ENCODE results near the gene MCHR1. TPM values are rescaled to one million over a fixed set of nuclear protein-coding genes. Genes with fewer than 3 reads are reported as not detected.

Gene MCHR1
- total RNA-seq, 1 experiment from 2014 or later = 1.0 TPM

DNA sequence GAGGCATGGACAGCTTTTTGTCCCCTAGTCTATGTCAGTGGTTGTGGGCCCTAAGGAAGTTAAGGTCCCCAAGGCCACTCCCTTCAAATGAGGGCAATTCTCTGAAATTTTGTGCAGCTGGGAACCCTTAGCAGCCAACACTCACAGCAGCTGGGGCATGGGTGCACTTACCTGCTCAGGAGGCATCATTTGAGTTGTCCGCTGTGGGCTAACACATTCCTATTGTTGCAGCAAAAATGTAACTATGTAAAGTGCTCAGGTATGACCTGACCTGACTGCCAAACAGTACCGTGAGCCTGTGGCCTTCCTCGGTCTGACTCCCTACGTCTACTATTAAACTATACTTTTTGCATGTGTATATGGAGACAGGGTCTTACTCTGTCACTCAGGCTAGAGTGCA lies 37.0 kb upstream of the MCHR1 start (continued):
- TF ChIP-seq, protein P1, sequence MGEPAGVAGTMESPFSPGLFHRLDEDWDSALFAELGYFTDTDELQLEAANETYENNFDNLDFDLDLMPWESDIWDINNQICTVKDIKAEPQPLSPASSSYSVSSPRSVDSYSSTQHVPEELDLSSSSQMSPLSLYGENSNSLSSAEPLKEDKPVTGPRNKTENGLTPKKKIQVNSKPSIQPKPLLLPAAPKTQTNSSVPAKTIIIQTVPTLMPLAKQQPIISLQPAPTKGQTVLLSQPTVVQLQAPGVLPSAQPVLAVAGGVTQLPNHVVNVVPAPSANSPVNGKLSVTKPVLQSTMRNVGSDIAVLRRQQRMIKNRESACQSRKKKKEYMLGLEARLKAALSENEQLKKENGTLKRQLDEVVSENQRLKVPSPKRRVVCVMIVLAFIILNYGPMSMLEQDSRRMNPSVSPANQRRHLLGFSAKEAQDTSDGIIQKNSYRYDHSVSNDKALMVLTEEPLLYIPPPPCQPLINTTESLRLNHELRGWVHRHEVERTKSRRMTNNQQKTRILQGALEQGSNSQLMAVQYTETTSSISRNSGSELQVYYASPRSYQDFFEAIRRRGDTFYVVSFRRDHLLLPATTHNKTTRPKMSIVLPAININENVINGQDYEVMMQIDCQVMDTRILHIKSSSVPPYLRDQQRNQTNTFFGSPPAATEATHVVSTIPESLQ (CRISPR knock-in tag; IDR thresholded peaks at IDR 0.05) = no peak

DNA sequence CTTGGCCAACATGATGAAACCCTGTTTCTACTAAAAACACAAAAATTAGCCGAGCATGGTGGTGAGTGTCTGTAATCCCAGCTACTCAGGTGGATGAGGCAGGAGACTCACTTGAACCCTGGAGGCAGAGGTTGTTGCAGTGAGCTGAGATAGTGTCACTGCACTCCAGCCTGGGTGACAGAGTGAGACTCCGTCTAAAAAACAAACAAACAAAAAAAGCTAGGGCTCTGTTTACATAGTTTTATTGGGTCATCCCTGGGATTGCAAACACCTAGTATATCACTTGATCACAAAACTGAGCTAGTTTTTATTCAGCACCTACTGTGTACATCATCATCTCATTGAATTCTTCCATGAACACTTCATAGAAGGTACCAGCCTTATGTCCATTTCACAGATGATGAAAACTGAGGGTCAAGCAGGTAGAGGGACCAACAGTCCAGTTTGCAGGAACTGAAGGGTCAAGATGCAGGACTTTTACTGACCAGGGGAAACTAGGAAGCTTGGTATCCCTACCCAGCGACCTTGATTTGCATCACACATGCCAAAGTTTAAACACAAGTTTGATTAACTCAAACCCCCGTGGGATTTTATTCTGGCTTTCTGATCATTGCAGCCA lies 33.6 kb upstream of the MCHR1 start:
- H3K4me1 Mint-ChIP-seq = peaks cover 5% of the 10 kb centered on the region
- ChIA-PET POLR2A (no interaction called here), CTCF (interaction anchor here (0.6 to 3.1 kb wide), 14 partner anchors 9 to 253 kb away, joined by 3 to 54 read pairs (median 7); partner anchors contain the start of gene MRTFA)
- DNase-seq (ENCODE audit: low spot score) (no peak), ATAC-seq (no peak)
- no peaks in the 10 kb centered on the region for H3K9me3 Mint-ChIP-seq
- H3K36me3 Mint-ChIP-seq = no peaks in the 10 kb centered on the region
- H3K4me3 Mint-ChIP-seq = no peak overlapping the region
- no peak for TF ChIP-seq FOXP1 (CRISPR knock-in tag; IDR thresholded peaks at IDR 0.05; ENCODE audit: borderline replicate concordance)
- no peaks in the 10 kb centered on the region for H3K27me3 Mint-ChIP-seq (ENCODE audit: low read depth)
- no peak overlapping the region for H3K27ac Mint-ChIP-seq

DNA sequence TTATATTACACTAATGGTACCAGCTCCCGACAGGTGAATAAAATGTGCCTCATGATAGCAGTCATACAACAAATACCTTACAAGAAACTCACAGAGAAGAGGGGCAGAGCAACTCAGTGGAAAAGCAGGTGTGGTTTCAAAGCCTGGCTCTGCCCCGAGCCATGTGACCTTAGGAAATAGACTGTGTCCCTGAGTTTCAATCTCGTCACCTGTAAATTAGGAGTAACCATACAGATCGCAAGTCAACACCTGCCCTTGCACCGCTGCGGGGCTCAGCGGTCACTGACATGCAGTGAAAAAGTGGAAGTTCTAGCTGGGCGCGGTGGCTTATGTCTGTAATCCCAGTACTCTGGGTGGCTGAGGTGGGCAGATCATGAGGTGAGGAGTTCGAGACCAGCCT lies 30.9 kb upstream of the MCHR1 start:
- no peak for ATAC-seq
- CTCF ChIA-PET = interaction anchor here (0.8 to 1.1 kb wide), 3 partner anchors 35 to 215 kb away, joined by 3 to 4 read pairs (median 3); no protein-coding TSS in a partner anchor
- no peaks in the 10 kb centered on the region for H3K36me3 Mint-ChIP-seq
- H3K9me3 Mint-ChIP-seq = no peaks in the 10 kb centered on the region
- H3K4me3 Mint-ChIP-seq = no peak overlapping the region
- H3K4me1 Mint-ChIP-seq = peaks cover 15% of the 10 kb centered on the region
- POLR2A ChIA-PET = no interaction called here
- no peak for DNase-seq (ENCODE audit: low spot score)
- no peaks in the 10 kb centered on the region for H3K27me3 Mint-ChIP-seq (ENCODE audit: low read depth)
- H3K27ac Mint-ChIP-seq = no peak overlapping the region
- TF ChIP-seq, protein P2, sequence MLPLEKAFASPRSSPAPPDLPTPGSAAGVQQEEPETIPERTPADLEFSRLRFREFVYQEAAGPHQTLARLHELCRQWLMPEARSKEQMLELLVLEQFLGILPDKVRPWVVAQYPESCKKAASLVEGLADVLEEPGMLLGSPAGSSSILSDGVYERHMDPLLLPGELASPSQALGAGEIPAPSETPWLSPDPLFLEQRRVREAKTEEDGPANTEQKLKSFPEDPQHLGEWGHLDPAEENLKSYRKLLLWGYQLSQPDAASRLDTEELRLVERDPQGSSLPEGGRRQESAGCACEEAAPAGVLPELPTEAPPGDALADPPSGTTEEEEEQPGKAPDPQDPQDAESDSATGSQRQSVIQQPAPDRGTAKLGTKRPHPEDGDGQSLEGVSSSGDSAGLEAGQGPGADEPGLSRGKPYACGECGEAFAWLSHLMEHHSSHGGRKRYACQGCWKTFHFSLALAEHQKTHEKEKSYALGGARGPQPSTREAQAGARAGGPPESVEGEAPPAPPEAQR (CRISPR knock-in tag; IDR thresholded peaks at IDR 0.05) = no peak
- TF ChIP-seq, protein P3, sequence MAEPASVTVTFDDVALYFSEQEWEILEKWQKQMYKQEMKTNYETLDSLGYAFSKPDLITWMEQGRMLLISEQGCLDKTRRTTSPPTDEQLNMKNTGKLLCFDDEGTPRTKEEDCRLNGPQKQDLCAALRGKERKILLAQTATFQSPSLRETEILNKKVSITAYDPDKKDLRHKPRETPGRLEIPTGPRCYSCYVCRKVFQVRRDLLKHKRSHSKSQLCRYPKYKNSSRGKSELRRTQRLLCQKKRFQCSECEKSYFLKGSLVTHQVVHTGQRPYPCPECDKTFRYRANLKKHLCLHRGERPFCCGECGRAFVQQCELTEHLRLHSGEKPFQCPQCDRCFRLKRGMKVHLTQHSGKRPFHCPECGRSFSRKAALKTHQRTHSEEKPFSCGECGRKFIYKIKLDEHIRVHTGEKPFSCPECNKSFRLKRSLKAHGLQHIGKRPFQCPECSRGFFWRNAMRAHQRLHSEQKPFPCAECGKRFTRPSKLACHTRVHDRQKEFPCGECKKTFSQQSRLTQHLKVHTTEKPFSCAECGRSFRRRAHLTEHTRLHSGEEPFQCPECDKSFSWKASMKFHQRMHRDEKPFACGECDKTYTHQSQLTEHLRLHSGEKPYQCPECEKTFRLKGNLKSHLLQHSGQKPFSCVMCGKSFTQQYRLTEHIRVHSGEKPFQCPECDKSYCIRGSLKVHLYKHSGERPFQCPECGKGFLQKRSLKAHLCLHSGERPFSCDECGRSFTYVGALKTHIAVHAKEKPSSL (CRISPR knock-in tag; conservative IDR thresholded peaks at IDR 0.05) = no peak
- TF ChIP-seq, protein P4, sequence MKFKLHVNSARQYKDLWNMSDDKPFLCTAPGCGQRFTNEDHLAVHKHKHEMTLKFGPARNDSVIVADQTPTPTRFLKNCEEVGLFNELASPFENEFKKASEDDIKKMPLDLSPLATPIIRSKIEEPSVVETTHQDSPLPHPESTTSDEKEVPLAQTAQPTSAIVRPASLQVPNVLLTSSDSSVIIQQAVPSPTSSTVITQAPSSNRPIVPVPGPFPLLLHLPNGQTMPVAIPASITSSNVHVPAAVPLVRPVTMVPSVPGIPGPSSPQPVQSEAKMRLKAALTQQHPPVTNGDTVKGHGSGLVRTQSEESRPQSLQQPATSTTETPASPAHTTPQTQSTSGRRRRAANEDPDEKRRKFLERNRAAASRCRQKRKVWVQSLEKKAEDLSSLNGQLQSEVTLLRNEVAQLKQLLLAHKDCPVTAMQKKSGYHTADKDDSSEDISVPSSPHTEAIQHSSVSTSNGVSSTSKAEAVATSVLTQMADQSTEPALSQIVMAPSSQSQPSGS (CRISPR knock-in tag; IDR thresholded peaks at IDR 0.05; ENCODE audit: borderline replicate concordance, low read depth) = no peak
- TF ChIP-seq TEAD4 (CRISPR knock-in tag; IDR thresholded peaks at IDR 0.05) (no peak), FOXK1 (CRISPR knock-in tag; IDR thresholded peaks at IDR 0.05) (no peak), ZNF671 (CRISPR knock-in tag; IDR thresholded peaks at IDR 0.05) (no peak), TCF7 (CRISPR knock-in tag; IDR thresholded peaks at IDR 0.05; ENCODE audit: low read depth) (no peak), JAZF1 (CRISPR knock-in tag; IDR thresholded peaks at IDR 0.05) (no peak), ZNF263 (CRISPR knock-in tag; IDR thresholded peaks at IDR 0.05; ENCODE audit: low read depth) (no peak)
- TF ChIP-seq, protein P5, sequence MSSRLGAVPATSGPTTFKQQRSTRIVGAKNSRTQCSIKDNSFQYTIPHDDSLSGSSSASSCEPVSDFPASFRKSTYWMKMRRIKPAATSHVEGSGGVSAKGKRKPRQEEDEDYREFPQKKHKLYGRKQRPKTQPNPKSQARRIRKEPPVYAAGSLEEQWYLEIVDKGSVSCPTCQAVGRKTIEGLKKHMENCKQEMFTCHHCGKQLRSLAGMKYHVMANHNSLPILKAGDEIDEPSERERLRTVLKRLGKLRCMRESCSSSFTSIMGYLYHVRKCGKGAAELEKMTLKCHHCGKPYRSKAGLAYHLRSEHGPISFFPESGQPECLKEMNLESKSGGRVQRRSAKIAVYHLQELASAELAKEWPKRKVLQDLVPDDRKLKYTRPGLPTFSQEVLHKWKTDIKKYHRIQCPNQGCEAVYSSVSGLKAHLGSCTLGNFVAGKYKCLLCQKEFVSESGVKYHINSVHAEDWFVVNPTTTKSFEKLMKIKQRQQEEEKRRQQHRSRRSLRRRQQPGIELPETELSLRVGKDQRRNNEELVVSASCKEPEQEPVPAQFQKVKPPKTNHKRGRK (CRISPR knock-in tag; IDR thresholded peaks at IDR 0.05; ENCODE audit: borderline replicate concordance) = no peak
- TF ChIP-seq, protein P6, sequence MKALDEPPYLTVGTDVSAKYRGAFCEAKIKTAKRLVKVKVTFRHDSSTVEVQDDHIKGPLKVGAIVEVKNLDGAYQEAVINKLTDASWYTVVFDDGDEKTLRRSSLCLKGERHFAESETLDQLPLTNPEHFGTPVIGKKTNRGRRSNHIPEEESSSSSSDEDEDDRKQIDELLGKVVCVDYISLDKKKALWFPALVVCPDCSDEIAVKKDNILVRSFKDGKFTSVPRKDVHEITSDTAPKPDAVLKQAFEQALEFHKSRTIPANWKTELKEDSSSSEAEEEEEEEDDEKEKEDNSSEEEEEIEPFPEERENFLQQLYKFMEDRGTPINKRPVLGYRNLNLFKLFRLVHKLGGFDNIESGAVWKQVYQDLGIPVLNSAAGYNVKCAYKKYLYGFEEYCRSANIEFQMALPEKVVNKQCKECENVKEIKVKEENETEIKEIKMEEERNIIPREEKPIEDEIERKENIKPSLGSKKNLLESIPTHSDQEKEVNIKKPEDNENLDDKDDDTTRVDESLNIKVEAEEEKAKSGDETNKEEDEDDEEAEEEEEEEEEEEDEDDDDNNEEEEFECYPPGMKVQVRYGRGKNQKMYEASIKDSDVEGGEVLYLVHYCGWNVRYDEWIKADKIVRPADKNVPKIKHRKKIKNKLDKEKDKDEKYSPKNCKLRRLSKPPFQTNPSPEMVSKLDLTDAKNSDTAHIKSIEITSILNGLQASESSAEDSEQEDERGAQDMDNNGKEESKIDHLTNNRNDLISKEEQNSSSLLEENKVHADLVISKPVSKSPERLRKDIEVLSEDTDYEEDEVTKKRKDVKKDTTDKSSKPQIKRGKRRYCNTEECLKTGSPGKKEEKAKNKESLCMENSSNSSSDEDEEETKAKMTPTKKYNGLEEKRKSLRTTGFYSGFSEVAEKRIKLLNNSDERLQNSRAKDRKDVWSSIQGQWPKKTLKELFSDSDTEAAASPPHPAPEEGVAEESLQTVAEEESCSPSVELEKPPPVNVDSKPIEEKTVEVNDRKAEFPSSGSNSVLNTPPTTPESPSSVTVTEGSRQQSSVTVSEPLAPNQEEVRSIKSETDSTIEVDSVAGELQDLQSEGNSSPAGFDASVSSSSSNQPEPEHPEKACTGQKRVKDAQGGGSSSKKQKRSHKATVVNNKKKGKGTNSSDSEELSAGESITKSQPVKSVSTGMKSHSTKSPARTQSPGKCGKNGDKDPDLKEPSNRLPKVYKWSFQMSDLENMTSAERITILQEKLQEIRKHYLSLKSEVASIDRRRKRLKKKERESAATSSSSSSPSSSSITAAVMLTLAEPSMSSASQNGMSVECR (CRISPR knock-in tag; IDR thresholded peaks at IDR 0.05; ENCODE audit: borderline replicate concordance) = no peak
- TF ChIP-seq, protein P7, sequence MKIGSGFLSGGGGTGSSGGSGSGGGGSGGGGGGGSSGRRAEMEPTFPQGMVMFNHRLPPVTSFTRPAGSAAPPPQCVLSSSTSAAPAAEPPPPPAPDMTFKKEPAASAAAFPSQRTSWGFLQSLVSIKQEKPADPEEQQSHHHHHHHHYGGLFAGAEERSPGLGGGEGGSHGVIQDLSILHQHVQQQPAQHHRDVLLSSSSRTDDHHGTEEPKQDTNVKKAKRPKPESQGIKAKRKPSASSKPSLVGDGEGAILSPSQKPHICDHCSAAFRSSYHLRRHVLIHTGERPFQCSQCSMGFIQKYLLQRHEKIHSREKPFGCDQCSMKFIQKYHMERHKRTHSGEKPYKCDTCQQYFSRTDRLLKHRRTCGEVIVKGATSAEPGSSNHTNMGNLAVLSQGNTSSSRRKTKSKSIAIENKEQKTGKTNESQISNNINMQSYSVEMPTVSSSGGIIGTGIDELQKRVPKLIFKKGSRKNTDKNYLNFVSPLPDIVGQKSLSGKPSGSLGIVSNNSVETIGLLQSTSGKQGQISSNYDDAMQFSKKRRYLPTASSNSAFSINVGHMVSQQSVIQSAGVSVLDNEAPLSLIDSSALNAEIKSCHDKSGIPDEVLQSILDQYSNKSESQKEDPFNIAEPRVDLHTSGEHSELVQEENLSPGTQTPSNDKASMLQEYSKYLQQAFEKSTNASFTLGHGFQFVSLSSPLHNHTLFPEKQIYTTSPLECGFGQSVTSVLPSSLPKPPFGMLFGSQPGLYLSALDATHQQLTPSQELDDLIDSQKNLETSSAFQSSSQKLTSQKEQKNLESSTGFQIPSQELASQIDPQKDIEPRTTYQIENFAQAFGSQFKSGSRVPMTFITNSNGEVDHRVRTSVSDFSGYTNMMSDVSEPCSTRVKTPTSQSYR (CRISPR knock-in tag; IDR thresholded peaks at IDR 0.05) = no peak
